Stomach (tissue), 9 donors: Measurements from ENCODE around the gene ZC3H12C. TPM values are rescaled to one million over a fixed set of nuclear protein-coding genes. Genes with fewer than 3 reads are reported as not detected.
"Not testable (repeated sequence)": the region's sequence is repeated elsewhere in the genome, so short reads cannot be mapped to it uniquely, and the experiment has no call there.

Source experiments
- DNase-seq, 2 donors: peaks; one replicate each; pipeline versions ENCODE4 v3.0.0 to v3.0.0-alpha.2; 2013 to 2019
- H3K27ac ChIP-seq, 5 donors: fragments of 200-600 bp in 4 of 5; sonication (generic) in 4 of 5; one replicate each; pipeline ENCODE4 v1.5.1; 2013 to 2019; ENCODE audit warnings: mild to moderate bottlenecking in 1 of 5, moderate library complexity in 1 of 5
- H3K27me3 ChIP-seq, 3 donors: fragments of 200-600 bp; sonication (generic); one replicate each; pipeline ENCODE4 v1.5.1; 2017 to 2019; ENCODE audit warnings: mixed run types in 1 of 3
- H3K36me3 ChIP-seq, 4 donors: fragments of 200-600 bp; sonication (generic); 1 replicate in 3 of 4; 2 replicates in 1 of 4; pipeline ENCODE4 v1.5.1; 2016 to 2019
- H3K4me1 ChIP-seq, 4 donors: fragments of 200-600 bp; sonication (generic); one replicate each; pipeline ENCODE4 v1.5.1; 2016 to 2019
- H3K4me3 ChIP-seq, 4 donors: fragments of 200-600 bp; sonication (generic) in 3 of 4; one replicate each; pipeline ENCODE4 v1.5.1; 2016 to 2019; ENCODE audit warnings: mild to moderate bottlenecking in 1 of 4
- H3K9me3 ChIP-seq, 4 donors: fragments of 200-600 bp; sonication (generic); one replicate each; pipeline ENCODE4 v1.5.1; 2016 to 2019
- EP300 ChIP-seq: sonication (generic); formaldehyde crosslinking; IDR thresholded peaks from one replicate; pipeline ENCODE4 v1.6.1; 2017; ENCODE audit warnings: antibody characterized with exemption
- POLR2A ChIP-seq, 4 donors: fragments of 450-650 bp; IDR thresholded peaks; one replicate each; pipeline ENCODE4 v1.6.1; 2016; ENCODE audit warnings: antibody characterized with exemption in 4 of 4, control low read depth in 2 of 4, mild to moderate bottlenecking in 1 of 4, moderate library complexity in 1 of 4
- POLR2AphosphoS5 ChIP-seq, 3 donors: sonication (generic); formaldehyde crosslinking; IDR thresholded peaks; one replicate each; pipeline ENCODE4 v1.6.1; 2016; ENCODE audit warnings: antibody characterized with exemption in 3 of 3
- WGBS, 5 donors: extraction: QIAGEN DNeasy Blood & Tissue Kit in 3 of 5; methylation state at CpG; one replicate each; pipeline versions ENCODE4 v1.1.5 to v1.1.7; 2013 to 2018; 5-methylcytosine and 5-hydroxymethylcytosine counted together
- intact Hi-C: fragments of 100-400 bp; cut with DNase I; formaldehyde crosslinking; loops from one replicate; pipeline ENCODE4 v1.15.1; 2023; ENCODE audit warnings: low total_unique reads
- polyA plus RNA-seq, 3 donors: library from polyadenylated mRNA; stranded (reverse); fragments of 200-250 nt; gene quantifications; one replicate each; pipeline ENCODE4 v1.2.3, GENCODE V29; 2013
- total RNA-seq, 5 donors: library from RNA; depleted of rRNA; stranded (reverse); fragments of >200 nt; gene quantifications; one replicate each; pipeline versions ENCODE4 v1.1.0 to v1.2.3, GENCODE V29; 2014 to 2016
- TF ChIP-seq, protein P1 (sequence below), 7 experiments: fragments of 450-650 bp in 4 of 7; fragments of 200-600 bp in 3 of 7; sonication (generic) in 3 of 7; IDR thresholded peaks; one replicate each; pipeline ENCODE4 v1.5.1; 2016 to 2019; ENCODE audit warnings: antibody characterized with exemption in 7 of 7, control low read depth in 2 of 7, mild to moderate bottlenecking in 1 of 7
- donor health status: healthy with polysubstance abuse.
- donor health status: Bipolar disorder and iron deficiency.
- donor health status: healthy.

The ZC3H12C gene
- total and polyA plus RNA-seq, 8 donors = 1.3 to 23.2 (median 8.3) TPM

DNA sequence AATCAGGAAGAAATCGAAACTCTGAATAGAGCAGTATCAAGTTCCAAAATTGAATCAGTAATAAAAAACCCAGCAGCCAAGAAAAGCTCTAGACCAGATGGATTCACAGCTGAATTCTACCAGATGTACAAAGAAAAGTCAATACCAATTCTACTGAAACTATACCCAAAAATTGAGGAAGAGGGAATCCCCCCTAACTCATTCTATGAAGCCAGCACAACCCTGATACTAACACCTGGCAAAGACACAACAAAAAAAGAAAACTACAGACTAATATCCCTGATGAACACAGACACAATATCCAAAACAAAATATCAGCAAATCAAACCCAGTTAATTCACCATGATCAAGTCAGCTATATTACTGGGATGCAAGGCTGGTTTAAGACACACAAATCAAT lies 97.7 kb downstream of the ZC3H12C start:
- no peaks in the 10 kb centered on the region for H3K27me3 ChIP-seq
- DNase-seq = no peak
- intact Hi-C loops = no loop called here
- H3K27ac ChIP-seq = no peak overlapping the region
- no peak overlapping the region for H3K4me3 ChIP-seq
- 75 to 95% (median 86%) methylated on average over 1 of the region's 1 CpG for WGBS, 5 donors
- peaks cover 0 to 8% (median 0%) of the 10 kb centered on the region in 4 donors for H3K4me1 ChIP-seq
- TF ChIP-seq EP300 = no peak
- TF ChIP-seq, protein P1, sequence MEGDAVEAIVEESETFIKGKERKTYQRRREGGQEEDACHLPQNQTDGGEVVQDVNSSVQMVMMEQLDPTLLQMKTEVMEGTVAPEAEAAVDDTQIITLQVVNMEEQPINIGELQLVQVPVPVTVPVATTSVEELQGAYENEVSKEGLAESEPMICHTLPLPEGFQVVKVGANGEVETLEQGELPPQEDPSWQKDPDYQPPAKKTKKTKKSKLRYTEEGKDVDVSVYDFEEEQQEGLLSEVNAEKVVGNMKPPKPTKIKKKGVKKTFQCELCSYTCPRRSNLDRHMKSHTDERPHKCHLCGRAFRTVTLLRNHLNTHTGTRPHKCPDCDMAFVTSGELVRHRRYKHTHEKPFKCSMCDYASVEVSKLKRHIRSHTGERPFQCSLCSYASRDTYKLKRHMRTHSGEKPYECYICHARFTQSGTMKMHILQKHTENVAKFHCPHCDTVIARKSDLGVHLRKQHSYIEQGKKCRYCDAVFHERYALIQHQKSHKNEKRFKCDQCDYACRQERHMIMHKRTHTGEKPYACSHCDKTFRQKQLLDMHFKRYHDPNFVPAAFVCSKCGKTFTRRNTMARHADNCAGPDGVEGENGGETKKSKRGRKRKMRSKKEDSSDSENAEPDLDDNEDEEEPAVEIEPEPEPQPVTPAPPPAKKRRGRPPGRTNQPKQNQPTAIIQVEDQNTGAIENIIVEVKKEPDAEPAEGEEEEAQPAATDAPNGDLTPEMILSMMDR (IDR thresholded peaks at IDR 0.05) = no peak
- no peak for TF ChIP-seq POLR2A (IDR thresholded peaks at IDR 0.05)
- TF ChIP-seq POLR2AphosphoS5 (IDR thresholded peaks at IDR 0.05) = no peak
- no peaks in the 10 kb centered on the region for H3K9me3 ChIP-seq
- H3K36me3 ChIP-seq = no peaks in the 10 kb centered on the region

DNA sequence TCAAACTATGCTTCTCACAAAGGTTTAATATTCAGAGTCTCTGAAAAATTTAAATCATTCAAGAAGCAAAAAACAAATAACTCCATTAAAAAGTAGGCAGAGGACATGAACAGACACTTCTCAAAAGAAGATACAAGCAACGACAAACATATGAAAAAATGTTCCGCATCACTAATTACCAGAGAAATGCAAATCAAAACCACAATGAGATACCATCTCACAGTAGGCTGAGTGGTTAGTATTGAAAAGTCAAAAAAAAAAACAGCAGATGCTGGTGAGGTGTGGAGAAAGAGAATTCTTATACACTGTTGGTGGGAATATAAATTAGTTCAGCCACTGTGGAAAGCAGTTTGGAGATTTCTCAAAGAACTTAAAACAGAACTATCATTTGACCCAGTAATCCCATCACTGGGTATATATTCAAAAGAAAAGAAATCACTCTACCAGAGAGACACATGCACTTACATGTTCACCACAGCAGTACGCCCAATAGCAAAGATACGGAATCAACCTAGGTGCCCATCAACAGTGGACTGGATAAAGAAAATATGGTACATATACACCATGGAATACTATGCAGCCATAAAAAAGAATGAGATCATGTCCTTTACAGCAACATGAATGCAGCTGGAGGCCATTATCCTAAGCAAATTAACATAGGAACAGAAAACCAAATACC lies 99.6 kb downstream of the ZC3H12C start:
- H3K27ac ChIP-seq, intact Hi-C loops, H3K4me3 ChIP-seq, H3K36me3 ChIP-seq, DNase-seq, H3K4me1 ChIP-seq, H3K9me3 ChIP-seq, H3K27me3 ChIP-seq: not testable (repeated sequence)
- WGBS, 5 donors = 89 to 93% (median 90%) methylated on average over 4 of the region's 4 CpGs

DNA sequence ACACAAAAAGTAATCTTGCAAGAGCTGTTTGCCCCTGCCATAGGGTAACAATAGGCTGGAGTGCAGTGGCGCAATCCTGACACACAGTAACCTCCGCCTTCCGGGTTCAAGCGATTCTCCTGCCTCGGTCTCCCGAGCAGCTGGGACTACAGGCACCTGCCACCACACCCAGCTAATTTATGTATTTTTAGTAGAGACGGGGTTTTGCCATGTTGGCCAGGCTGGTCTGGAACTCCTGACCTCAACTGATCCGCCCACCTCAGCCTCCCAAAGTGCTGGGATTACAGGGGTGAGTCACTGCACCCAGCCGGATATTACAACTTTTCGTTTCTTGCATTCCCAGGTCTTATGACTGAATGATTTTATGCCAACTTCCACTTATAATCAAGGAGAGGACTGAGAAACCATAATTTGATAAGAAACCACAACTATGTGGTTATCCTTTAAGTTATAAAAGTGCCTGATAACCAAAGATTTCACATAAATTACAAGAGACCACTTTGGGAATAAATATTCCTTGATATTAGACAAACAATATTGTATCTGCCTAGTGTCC lies 101.1 kb downstream of the ZC3H12C start:
- intact Hi-C loops, H3K4me3 ChIP-seq, H3K9me3 ChIP-seq, H3K36me3 ChIP-seq, H3K27me3 ChIP-seq, H3K27ac ChIP-seq, DNase-seq, H3K4me1 ChIP-seq: not testable (repeated sequence)
- 43 to 70% (median 48%) methylated on average over 10 of the region's 10 CpGs for WGBS, 5 donors

DNA sequence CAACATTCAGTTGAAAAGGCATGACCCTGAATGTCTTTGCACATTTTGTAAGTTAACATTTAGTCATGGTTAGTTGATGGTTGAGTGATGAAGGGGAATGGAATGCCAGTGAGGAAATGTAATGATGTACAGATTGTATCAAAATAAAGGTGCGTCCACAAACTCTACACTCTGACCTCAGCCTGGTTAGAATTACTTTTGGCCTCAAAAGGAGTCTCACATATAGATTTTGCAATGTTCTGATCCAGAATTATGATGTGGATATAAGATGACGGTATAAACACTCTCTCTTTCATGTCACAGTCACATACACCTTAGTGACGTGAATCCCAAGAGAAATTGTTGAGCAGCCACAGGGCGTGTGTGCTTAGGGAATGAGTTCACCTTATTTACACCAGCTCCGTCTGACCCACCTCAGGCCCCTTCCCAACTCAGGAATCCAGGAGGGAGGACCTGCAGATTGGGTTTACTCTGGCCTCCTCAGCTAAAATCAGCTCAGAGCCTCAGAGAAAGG lies 103.1 kb downstream of the ZC3H12C start:
- TF ChIP-seq, protein P1 (IDR thresholded peaks at IDR 0.05) = no peak
- TF ChIP-seq POLR2A (IDR thresholded peaks at IDR 0.05) = no peak
- TF ChIP-seq POLR2AphosphoS5 (IDR thresholded peaks at IDR 0.05) = no peak
- TF ChIP-seq EP300 = no peak
- Histone ChIP-seq H3K27ac (no peak overlapping the region), H3K4me1 (peaks cover 0 to 8% (median under 1%) of the 10 kb centered on the region in 4 donors), H3K9me3 (no peaks in the 10 kb centered on the region), H3K36me3 (no peaks in the 10 kb centered on the region), H3K4me3 (no peak overlapping the region), H3K27me3 (no peaks in the 10 kb centered on the region)
- 73 to 90% (median 81%) methylated on average over 5 of the region's 5 CpGs for WGBS, 5 donors
- intact Hi-C loops = no loop called here
- no peak for DNase-seq

DNA sequence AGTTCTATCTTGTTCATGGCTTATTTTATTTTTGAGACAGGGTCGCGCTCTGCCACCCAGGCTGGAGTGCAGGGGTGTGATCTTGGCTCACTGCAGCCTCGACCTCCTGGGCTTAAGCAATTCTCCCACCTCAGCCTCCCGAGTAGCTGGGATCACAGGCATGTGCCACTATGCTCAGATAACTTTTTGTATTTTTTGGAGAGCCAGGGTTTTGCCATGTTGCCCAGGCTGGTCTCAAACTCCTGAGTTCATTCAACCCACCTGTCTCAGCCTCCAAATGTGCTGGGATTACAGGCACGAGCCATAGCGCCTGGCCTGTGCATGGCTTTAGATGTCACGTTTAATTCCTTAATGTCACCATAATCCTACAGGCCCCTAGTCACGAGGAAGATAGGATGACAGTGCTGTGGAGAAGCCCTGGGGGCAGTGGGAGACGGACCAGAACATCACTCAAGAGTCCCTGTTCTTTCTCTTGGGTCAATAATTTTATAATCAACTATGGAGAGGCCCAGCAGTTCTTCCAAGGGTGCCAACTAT lies 103.8 kb downstream of the ZC3H12C start:
- no peak for DNase-seq
- Histone ChIP-seq H3K27me3 (no peaks in the 10 kb centered on the region), H3K4me3 (no peak overlapping the region), H3K36me3 (no peaks in the 10 kb centered on the region), H3K9me3 (no peaks in the 10 kb centered on the region), H3K4me1 (peaks cover 0 to 8% (median 4%) of the 10 kb centered on the region in 4 donors), H3K27ac (no peak overlapping the region)
- intact Hi-C loops = no loop called here
- 74 to 93% (median 89%) methylated on average over 9 of the region's 9 CpGs for WGBS, 5 donors
- TF ChIP-seq POLR2AphosphoS5 (IDR thresholded peaks at IDR 0.05) = no peak
- no peak for TF ChIP-seq POLR2A (IDR thresholded peaks at IDR 0.05)
- TF ChIP-seq EP300 = no peak
- TF ChIP-seq, protein P1 (IDR thresholded peaks at IDR 0.05) = no peak
